ENCODE data around the gene CNTNAP2. TPM values are rescaled to one million over a fixed set of nuclear protein-coding genes. Genes with fewer than 3 reads are reported as not detected.

CNTNAP2 gene
- total and polyA plus RNA-seq, 7 donors = 0.60 to 2.4 (median 1.7) TPM

- no peak for DNase-seq
- no peaks in the 10 kb centered on the region for H3K4me1 ChIP-seq
- 87 to 93% methylated on average over 4 of the region's 4 CpGs for WGBS, 2 donors
- intact Hi-C loops (cut with DNase I) = no loop called here
- no peaks in the 10 kb centered on the region for H3K27me3 ChIP-seq
- H3K4me3 ChIP-seq = no peak overlapping the region
- H3K27ac ChIP-seq = no peak overlapping the region
- no peaks in the 10 kb centered on the region for H3K36me3 ChIP-seq
- H3K9me3 ChIP-seq = no peaks in the 10 kb centered on the region
- TF ChIP-seq EP300 (IDR thresholded peaks at IDR 0.05) = no peak
- TF ChIP-seq CTCF (IDR thresholded peaks at IDR 0.05) = no peak
These were observed 745.1 kb downstream of the CNTNAP2 start for GRCh38 chr7:146861701-146862100.

GRCh38 chr7:146862415-146862814 is 745.8 kb downstream of the CNTNAP2 start:
- H3K27ac ChIP-seq = no peak overlapping the region
- TF ChIP-seq POLR2AphosphoS5 (IDR thresholded peaks at IDR 0.05) (no peak), CTCF (IDR thresholded peaks at IDR 0.05) (no peak), POLR2A (IDR thresholded peaks at IDR 0.05) (no peak), EP300 (IDR thresholded peaks at IDR 0.05) (no peak)
- H3K36me3 ChIP-seq = no peaks in the 10 kb centered on the region
- H3K4me1 ChIP-seq = no peaks in the 10 kb centered on the region
- no peaks in the 10 kb centered on the region for H3K9me3 ChIP-seq
- no peaks in the 10 kb centered on the region for H3K27me3 ChIP-seq
- intact Hi-C loops (cut with DNase I) = no loop called here
- DNase-seq = no peak
- 52 to 68% methylated on average over 2 of the region's 2 CpGs for WGBS, 2 donors
- no peak overlapping the region for H3K4me3 ChIP-seq

DNA sequence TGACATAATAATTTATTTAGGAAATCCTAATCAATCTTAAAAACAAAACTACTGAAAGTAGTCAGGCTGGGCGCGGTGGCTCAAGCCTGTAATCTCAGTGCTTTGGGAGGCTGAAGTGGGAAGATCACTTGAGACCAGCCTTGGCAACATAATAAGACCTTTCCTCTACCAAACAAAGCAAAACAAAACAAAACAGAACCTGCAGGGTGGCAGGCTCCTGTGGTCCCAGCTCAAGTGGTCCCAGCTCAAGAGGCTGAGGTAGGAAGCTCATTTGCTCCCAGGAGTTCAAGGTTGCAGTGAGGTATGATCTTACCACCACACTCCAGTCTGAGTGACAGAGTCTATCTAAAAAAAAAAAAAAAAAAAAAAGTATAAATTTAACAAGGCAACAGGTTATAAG is 748.0 kb downstream of the CNTNAP2 start:
- Histone ChIP-seq H3K9me3 (no peaks in the 10 kb centered on the region), H3K27me3 (no peaks in the 10 kb centered on the region), H3K4me3 (no peak overlapping the region), H3K4me1 (no peaks in the 10 kb centered on the region), H3K36me3 (no peaks in the 10 kb centered on the region), H3K27ac (no peak overlapping the region)
- TF ChIP-seq EP300 (IDR thresholded peaks at IDR 0.05) (no peak), CTCF (IDR thresholded peaks at IDR 0.05) (no peak), POLR2A (IDR thresholded peaks at IDR 0.05) (no peak), POLR2AphosphoS5 (IDR thresholded peaks at IDR 0.05) (no peak)
- no peak for DNase-seq
- intact Hi-C loops (cut with DNase I) = no loop called here
- WGBS, 2 donors = 85 to 92% methylated on average over 2 of the region's 2 CpGs

GRCh38 chr7:146865696-146866095 is 749.1 kb downstream of the CNTNAP2 start:
- H3K27me3 ChIP-seq = no peaks in the 10 kb centered on the region
- no peaks in the 10 kb centered on the region for H3K9me3 ChIP-seq
- no peaks in the 10 kb centered on the region for H3K4me1 ChIP-seq
- H3K27ac ChIP-seq = no peak overlapping the region
- WGBS, 2 donors = 55 to 81% methylated on average over 2 of the region's 2 CpGs
- no peak for DNase-seq
- H3K36me3 ChIP-seq = no peaks in the 10 kb centered on the region
- intact Hi-C loops (cut with DNase I) = no loop called here
- TF ChIP-seq CTCF (IDR thresholded peaks at IDR 0.05) (no peak), EP300 (IDR thresholded peaks at IDR 0.05) (no peak), POLR2AphosphoS5 (IDR thresholded peaks at IDR 0.05) (no peak), POLR2A (IDR thresholded peaks at IDR 0.05) (no peak)
- no peak overlapping the region for H3K4me3 ChIP-seq

GRCh38 chr7:146874722-146875121 is 758.1 kb downstream of the CNTNAP2 start:
- Histone ChIP-seq H3K27ac (no peak overlapping the region), H3K9me3 (no peaks in the 10 kb centered on the region), H3K36me3 (no peaks in the 10 kb centered on the region), H3K4me3 (no peak overlapping the region), H3K27me3 (no peaks in the 10 kb centered on the region), H3K4me1 (no peaks in the 10 kb centered on the region)
- no peak for TF ChIP-seq CTCF (IDR thresholded peaks at IDR 0.05)
- TF ChIP-seq EP300 (IDR thresholded peaks at IDR 0.05) = no peak
- TF ChIP-seq POLR2AphosphoS5 (IDR thresholded peaks at IDR 0.05) = no peak
- TF ChIP-seq POLR2A (IDR thresholded peaks at IDR 0.05) = no peak
- 58 to 80% methylated on average over 4 of the region's 4 CpGs for WGBS, 2 donors
- intact Hi-C loops (cut with DNase I) = no loop called here
- DNase-seq = no peak
